ENCODE results near the gene ASIC3.

ASIC3 gene

DNA sequence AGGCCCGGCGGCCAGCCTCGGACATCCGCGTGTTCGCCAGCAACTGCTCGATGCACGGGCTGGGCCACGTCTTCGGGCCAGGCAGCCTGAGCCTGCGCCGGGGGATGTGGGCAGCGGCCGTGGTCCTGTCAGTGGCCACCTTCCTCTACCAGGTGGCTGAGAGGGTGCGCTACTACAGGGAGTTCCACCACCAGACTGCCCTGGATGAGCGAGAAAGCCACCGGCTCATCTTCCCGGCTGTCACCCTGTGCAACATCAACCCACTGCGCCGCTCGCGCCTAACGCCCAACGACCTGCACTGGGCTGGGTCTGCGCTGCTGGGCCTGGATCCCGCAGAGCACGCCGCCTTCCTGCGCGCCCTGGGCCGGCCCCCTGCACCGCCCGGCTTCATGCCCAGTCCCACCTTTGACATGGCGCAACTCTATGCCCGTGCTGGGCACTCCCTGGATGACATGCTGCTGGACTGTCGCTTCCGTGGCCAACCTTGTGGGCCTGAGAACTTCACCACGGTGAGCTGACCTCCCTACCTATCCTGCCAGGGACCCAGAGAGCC is 656 bp downstream of the ASIC3 start:
- H3K9me3 ChIP-seq (ENCODE audit: control insufficient read depth, low read length): no peaks in the 10 kb centered on the region
- peaks cover 26% of the 10 kb centered on the region for H3K4me1 ChIP-seq (ENCODE audit: control insufficient read depth, insufficient read depth, low read length)
- H3K9ac ChIP-seq (ENCODE audit: low read length): no peak overlapping the region
- no peaks in the 10 kb centered on the region for H3K36me3 ChIP-seq (ENCODE audit: control insufficient read depth, insufficient read depth, low read length, severe bottlenecking)
- H3K4me3 ChIP-seq (ENCODE audit: low read length): no peak overlapping the region
- H3K27me3 ChIP-seq (replicated peaks; ENCODE audit: control insufficient read depth, insufficient read depth, low read length): peaks cover 9% of the 10 kb centered on the region
- DNase-seq (ENCODE audit: low read depth): no peak

DNA sequence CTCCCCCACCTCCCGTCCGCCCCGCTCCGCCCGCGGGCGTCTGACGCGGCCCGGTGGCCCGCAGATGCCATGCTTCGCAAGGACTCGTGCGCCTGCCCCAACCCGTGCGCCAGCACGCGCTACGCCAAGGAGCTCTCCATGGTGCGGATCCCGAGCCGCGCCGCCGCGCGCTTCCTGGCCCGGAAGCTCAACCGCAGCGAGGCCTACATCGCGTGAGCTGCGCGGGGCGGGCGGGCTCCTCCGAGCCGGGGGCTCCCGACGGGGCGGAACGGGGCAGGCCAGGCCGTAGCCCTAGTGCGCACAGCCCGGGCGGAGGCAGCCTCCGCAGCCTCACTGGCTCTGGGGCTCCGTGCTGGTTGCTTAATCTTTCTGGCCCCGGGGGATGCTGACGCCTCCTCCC is 2.8 kb downstream of the ASIC3 start:
- H3K9ac ChIP-seq (ENCODE audit: low read length): no peak overlapping the region
- no peaks in the 10 kb centered on the region for H3K9me3 ChIP-seq (ENCODE audit: control insufficient read depth, low read length)
- H3K4me3 ChIP-seq (ENCODE audit: low read length): no peak overlapping the region
- H3K27me3 ChIP-seq (replicated peaks; ENCODE audit: control insufficient read depth, insufficient read depth, low read length): peaks cover 9% of the 10 kb centered on the region
- H3K4me1 ChIP-seq (ENCODE audit: control insufficient read depth, insufficient read depth, low read length): peaks cover 17% of the 10 kb centered on the region
- peak; percentile 86 for DNase-seq (ENCODE audit: low read depth)
- no peaks in the 10 kb centered on the region for H3K36me3 ChIP-seq (ENCODE audit: control insufficient read depth, insufficient read depth, low read length, severe bottlenecking)

GRCh38 chr7:151053096-151053495 is 4.8 kb downstream of the ASIC3 start:
- Histone ChIP-seq H3K4me3 (ENCODE audit: low read length) (no peak overlapping the region), H3K36me3 (ENCODE audit: control insufficient read depth, insufficient read depth, low read length, severe bottlenecking) (no peaks in the 10 kb centered on the region), H3K4me1 (ENCODE audit: control insufficient read depth, insufficient read depth, low read length) (peaks cover 8% of the 10 kb centered on the region), H3K9ac (ENCODE audit: low read length) (no peak overlapping the region), H3K27me3 (replicated peaks; ENCODE audit: control insufficient read depth, insufficient read depth, low read length) (peaks cover 9% of the 10 kb centered on the region), H3K9me3 (ENCODE audit: control insufficient read depth, low read length) (no peaks in the 10 kb centered on the region)
- DNase-seq (ENCODE audit: low read depth): no peak

DNA sequence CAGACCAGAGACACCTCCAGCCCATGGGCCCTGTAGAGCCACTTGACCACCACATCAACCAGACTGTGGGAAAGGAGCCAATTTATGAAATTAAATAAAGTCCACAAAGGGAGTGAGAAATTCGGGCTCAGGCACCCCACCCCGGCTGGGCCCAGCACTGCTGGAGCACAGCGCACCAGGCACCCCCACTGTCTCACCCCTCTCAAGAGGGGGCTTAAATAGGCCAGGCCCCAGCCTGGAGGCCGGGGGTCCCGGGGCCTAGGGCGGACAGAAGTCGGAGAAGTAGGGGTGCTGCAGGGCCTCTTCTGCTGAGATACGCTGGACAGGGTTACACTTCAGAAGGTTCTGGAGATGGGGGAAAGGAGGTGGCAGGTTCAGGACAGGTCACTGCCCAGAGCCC is 5.4 kb downstream of the ASIC3 start:
- no peak for DNase-seq (ENCODE audit: low read depth)
- no peak overlapping the region for H3K9ac ChIP-seq (ENCODE audit: low read length)
- H3K27me3 ChIP-seq (replicated peaks; ENCODE audit: control insufficient read depth, insufficient read depth, low read length): peaks cover 9% of the 10 kb centered on the region
- no peak overlapping the region for H3K4me3 ChIP-seq (ENCODE audit: low read length)
- H3K36me3 ChIP-seq (ENCODE audit: control insufficient read depth, insufficient read depth, low read length, severe bottlenecking): no peaks in the 10 kb centered on the region
- H3K4me1 ChIP-seq (ENCODE audit: control insufficient read depth, insufficient read depth, low read length): peaks cover 13% of the 10 kb centered on the region
- H3K9me3 ChIP-seq (ENCODE audit: control insufficient read depth, low read length): no peaks in the 10 kb centered on the region

- H3K27me3 ChIP-seq (replicated peaks; ENCODE audit: control insufficient read depth, insufficient read depth, low read length): no peaks in the 10 kb centered on the region
These were observed 7.9 kb downstream of the ASIC3 start for GRCh38 chr7:151056283-151056665.

GRCh38 chr7:151056666-151057505 is 8.6 kb downstream of the ASIC3 start:
- DNase-seq (ENCODE audit: low read depth): no peak
- peak overlapping the region; percentile 94 for H3K4me3 ChIP-seq (ENCODE audit: low read length)
- peak overlapping the region; percentile 92 for H3K9ac ChIP-seq (ENCODE audit: low read length)
- H3K27me3 ChIP-seq (replicated peaks; ENCODE audit: control insufficient read depth, insufficient read depth, low read length): no peaks in the 10 kb centered on the region
- H3K9me3 ChIP-seq (ENCODE audit: control insufficient read depth, low read length): no peaks in the 10 kb centered on the region
- peaks cover 36% of the 10 kb centered on the region for H3K4me1 ChIP-seq (ENCODE audit: control insufficient read depth, insufficient read depth, low read length)
- H3K36me3 ChIP-seq (ENCODE audit: control insufficient read depth, insufficient read depth, low read length, severe bottlenecking): no peaks in the 10 kb centered on the region

More at GRCh38 chr7:151056283-151056665, 7.9 kb downstream of the ASIC3 start:
- Histone ChIP-seq H3K9ac (ENCODE audit: low read length) (no peak overlapping the region), H3K4me3 (ENCODE audit: low read length) (no peak overlapping the region), H3K9me3 (ENCODE audit: control insufficient read depth, low read length) (no peaks in the 10 kb centered on the region), H3K4me1 (ENCODE audit: control insufficient read depth, insufficient read depth, low read length) (peaks cover 29% of the 10 kb centered on the region), H3K36me3 (ENCODE audit: control insufficient read depth, insufficient read depth, low read length, severe bottlenecking) (no peaks in the 10 kb centered on the region)
- DNase-seq (ENCODE audit: low read depth): no peak

GRCh38 chr7:151057506-151057988 is 9.2 kb downstream of the ASIC3 start, which contains the start of gene CDK5:
Gene CDK5 (minus strand): TSS chr7:151057897. CDS start chr7:151057848, 49 bp downstream.
- no peaks in the 10 kb centered on the region for H3K36me3 ChIP-seq (ENCODE audit: control insufficient read depth, insufficient read depth, low read length, severe bottlenecking)
- no peak for DNase-seq (ENCODE audit: low read depth)
- no peaks in the 10 kb centered on the region for H3K9me3 ChIP-seq (ENCODE audit: control insufficient read depth, low read length)
- H3K4me3 ChIP-seq (ENCODE audit: low read length): peak within 1 kb of the TSS; percentile 94
- peak within 1 kb of the TSS; percentile 92 for H3K9ac ChIP-seq (ENCODE audit: low read length)
- H3K27me3 ChIP-seq (replicated peaks; ENCODE audit: control insufficient read depth, insufficient read depth, low read length): no peaks in the 10 kb centered on the region
- peaks cover 42% of the 10 kb centered on the region for H3K4me1 ChIP-seq (ENCODE audit: control insufficient read depth, insufficient read depth, low read length)

- H3K36me3 ChIP-seq (ENCODE audit: control insufficient read depth, insufficient read depth, low read length, severe bottlenecking): no peaks in the 10 kb centered on the region
- DNase-seq (ENCODE audit: low read depth): peak; percentile 100
- H3K4me1 ChIP-seq (ENCODE audit: control insufficient read depth, insufficient read depth, low read length): peaks cover 44% of the 10 kb centered on the region
- no peaks in the 10 kb centered on the region for H3K9me3 ChIP-seq (ENCODE audit: control insufficient read depth, low read length)
- no peaks in the 10 kb centered on the region for H3K27me3 ChIP-seq (replicated peaks; ENCODE audit: control insufficient read depth, insufficient read depth, low read length)
- peak overlapping the region; percentile 92 for H3K9ac ChIP-seq (ENCODE audit: low read length)
- peak overlapping the region; percentile 94 for H3K4me3 ChIP-seq (ENCODE audit: low read length)
These were observed 9.9 kb downstream of the ASIC3 start for GRCh38 chr7:151057989-151058780.

- Histone ChIP-seq H3K27me3 (replicated peaks; ENCODE audit: control insufficient read depth, insufficient read depth, low read length) (no peaks in the 10 kb centered on the region), H3K4me3 (ENCODE audit: low read length) (peak overlapping the region; percentile 94), H3K9ac (ENCODE audit: low read length) (peak overlapping the region; percentile 92), H3K4me1 (ENCODE audit: control insufficient read depth, insufficient read depth, low read length) (peaks cover 49% of the 10 kb centered on the region), H3K36me3 (ENCODE audit: control insufficient read depth, insufficient read depth, low read length, severe bottlenecking) (no peaks in the 10 kb centered on the region), H3K9me3 (ENCODE audit: control insufficient read depth, low read length) (no peaks in the 10 kb centered on the region)
- peak; percentile 50 for DNase-seq (ENCODE audit: low read depth)
These were observed 10.5 kb downstream of the ASIC3 start for GRCh38 chr7:151058781-151059366.

DNA sequence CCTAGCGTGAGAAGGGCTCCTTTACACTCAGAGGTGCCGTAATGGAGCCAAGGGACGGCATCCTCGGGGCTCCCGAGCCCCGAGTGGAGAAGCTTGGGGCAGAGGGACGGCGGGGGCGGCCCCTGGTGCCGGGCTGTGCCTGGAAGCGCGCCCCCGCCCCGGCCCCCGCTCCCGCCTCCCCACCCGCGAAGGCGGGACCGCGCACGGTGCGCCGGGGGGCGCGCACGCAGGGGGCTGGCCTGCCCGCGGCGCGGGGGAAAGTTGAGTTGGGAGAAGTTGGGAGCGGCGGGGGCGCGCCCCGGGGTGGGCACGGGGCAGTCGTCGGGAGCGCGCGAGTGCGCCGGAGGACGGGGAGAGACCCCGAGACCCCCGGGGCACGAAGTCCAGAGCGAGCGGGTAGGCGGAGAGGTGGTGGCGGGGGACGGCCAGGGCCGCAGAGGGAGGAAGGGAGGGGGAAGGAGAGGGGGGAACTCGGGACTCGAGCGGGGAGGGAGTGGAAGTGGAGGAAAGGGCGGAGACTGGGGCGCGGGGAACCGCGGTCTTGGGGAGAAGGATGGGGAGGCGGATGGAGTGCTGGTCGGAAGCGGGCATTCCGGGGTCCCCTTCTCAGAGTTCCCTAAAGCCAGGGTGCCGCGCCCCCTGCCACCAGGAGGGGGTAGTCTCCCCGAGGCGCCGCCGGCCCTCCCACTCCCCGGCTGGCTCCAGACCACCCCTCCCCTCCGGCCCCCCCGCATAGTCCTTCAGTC is 11.2 kb downstream of the ASIC3 start, which contains the start of gene SLC4A2:
SLC4A2 (plus strand) TSS at position 223 of the 746 bp plus-strand sequence. CDS start 2,399 bp downstream, outside the sequence.
- Histone ChIP-seq H3K9me3 (ENCODE audit: control insufficient read depth, low read length) (no peaks in the 10 kb centered on the region), H3K27me3 (replicated peaks; ENCODE audit: control insufficient read depth, insufficient read depth, low read length) (no peaks in the 10 kb centered on the region)
- peak; percentile 91 for DNase-seq (ENCODE audit: low read depth)

More for the DNA sequence above, 11.2 kb downstream of the ASIC3 start, which contains the start of gene SLC4A2:
- Histone ChIP-seq H3K36me3 (ENCODE audit: control insufficient read depth, insufficient read depth, low read length, severe bottlenecking) (peaks cover 2% of the 10 kb centered on the region), H3K9ac (ENCODE audit: low read length) (peak within 1 kb of the TSS; percentile 92), H3K4me3 (ENCODE audit: low read length) (peak within 1 kb of the TSS; percentile 94), H3K4me1 (ENCODE audit: control insufficient read depth, insufficient read depth, low read length) (peaks cover 49% of the 10 kb centered on the region)
